GM04504 (cell line): ENCODE results near the gene FLNA.
"Not testable (repeated sequence)": the region's sequence is repeated elsewhere in the genome, so short reads cannot be mapped to it uniquely, and the experiment has no call there.

Experiments
- DNase-seq: peaks from one replicate; pipeline ENCODE4 v3.0.0-alpha.2; 2012; ENCODE audit warnings: low read depth

The FLNA gene

DNA sequence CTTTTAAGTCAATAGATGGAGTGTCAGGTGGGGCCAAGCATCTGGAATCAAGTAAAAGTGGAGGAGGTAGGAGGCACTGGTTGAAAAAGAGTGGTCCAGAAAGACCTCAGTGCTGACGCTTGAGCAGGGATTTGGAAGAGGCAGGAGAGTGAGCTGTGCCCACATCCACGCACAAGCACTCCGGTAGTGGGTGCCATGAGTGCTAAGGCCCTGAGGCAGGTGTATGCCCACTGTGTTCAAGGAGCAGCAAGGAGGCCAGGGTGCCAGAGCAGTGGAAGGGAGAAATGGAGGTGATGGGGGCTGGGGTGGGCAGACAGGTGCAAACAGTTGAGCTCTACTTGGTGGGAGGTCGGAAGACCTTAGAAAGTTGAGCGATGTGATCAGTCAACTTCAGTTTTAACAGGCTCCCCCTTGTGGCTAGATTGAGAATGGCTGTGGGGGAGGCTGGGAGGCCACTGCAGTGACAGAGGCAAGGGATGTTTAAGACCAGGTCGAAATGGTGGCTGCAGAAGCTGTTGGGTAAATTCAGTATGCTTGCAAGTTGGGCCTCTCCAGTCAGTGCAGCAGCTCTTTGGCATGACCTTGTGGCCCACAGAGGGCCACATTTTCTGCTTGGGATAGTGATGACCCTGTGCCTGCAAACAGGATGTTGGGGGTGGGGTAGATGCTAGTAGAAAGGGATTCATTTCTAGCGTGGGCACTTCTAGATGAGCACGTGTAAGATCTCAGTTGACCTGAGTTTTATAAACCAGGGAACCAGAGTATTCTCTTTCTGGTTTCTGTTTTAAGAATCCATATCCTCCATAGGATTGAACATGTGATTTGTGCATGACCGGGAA is 66.1 kb downstream of the FLNA start:
- DNase-seq, result no peak

GRCh38 chrX:154307202-154307601 is 67.2 kb downstream of the FLNA start:
- no peak for DNase-seq

GRCh38 chrX:154305541-154306205 is 68.8 kb downstream of the FLNA start:
- DNase-seq, result no peak

DNA sequence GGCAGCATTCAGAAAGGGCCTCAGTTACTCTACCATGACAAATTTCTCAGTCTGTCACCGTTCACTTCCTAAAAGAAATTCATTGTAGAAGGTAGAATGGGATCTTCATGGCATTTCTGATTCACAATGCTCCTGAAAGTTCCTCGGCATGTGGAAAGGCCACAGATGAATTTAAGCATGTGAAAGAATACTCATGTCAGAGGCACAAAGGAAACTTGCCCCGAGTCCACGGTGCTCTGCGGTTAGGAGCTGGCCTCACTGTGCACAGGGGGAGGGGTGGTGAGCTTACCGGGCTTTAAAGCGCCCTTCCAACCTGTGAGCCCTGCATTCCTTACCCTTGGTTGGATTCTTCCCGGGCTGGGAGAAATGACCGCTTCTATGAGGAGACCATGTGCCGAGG is 69.6 kb downstream of the FLNA start:
- no peak for DNase-seq

DNA sequence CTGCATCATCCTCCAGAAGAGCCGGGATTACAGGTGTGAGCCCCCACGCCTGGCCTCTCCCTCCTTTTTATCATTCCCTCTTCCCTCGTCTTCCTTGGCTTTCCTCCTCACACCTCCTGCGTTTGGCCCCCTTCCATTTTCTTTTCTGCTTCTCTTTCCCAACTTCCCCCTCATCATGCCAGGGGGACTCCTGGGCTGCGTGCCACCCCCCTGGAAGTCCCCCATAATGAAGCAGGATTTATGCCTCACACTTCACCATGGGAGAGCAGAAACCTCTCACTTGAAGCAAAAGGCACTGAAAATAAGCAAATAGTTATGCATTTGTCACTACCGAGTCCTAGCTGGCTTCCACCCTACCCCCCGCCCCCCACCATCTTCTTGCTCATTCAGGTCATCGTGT is 71.0 kb downstream of the FLNA start:
- no peak for DNase-seq

- not testable (repeated sequence) for DNase-seq
These were observed 71.4 kb downstream of the FLNA start for GRCh38 chrX:154302998-154303397.

DNA sequence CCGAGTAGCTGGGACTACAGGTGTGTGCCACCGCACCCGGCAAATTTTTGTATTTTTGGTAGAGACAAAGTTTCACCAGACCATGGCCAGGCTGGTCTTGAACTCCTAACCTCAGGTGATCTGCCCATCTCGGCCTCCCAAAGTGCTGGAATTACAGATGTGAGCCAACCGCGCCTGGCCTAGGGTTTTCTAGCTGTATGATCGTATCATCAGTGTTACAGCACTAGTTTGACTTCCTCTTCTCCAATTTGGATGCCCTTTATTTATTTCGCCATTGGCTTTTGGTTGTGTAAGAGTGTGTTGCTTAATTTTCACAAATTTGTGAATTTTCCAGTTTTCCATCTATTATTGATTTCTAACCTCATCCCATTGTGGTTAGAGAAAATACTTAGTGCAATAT is 73.6 kb downstream of the FLNA start:
- no peak for DNase-seq
